ENCODE data around the gene PSTPIP1.

Gene PSTPIP1

DNA sequence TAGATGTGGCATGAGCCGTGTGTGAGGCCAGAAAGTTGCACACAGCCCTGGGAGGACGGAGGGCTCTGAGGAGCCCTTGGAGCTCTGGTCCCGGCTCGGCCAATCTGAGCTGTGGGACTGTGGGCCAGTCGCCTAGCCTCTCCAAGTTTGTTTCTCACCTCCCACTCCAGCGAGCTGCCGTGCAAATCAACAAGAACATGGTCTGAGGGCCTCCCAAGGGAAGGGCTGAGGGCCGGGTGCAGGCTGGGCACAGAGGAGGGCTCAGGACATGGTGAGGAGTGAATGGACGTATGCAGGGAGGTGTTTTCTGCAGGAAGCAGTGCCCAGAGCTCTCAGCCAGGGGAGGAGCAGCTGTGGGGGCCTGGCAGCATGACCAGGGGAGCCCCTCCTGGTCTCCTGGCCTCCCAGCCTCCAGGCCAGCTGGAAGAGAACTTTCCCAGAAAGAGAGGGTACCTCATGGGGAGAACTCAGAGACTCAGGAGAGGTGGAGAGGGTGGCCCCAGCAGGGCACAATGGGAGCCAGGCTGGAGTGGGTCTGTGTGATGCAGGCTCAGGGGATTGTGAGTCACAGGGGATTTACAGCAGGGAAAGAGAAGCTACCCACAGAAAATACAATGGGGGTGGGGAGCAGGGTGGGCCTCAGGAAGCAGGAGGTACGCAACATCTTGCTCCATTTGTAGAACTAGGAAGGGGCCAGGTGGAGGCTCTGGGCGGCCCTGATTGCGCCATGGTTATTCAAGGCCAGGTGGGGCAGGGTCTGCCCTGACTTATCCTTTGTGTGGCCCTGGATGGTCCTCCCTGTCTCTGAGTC lies 24.8 kb downstream of the PSTPIP1 start:
- no peak for DNase-seq (ENCODE audit: low spot score)

GRCh38 chr15:77020348-77021087 lies 25.6 kb downstream of the PSTPIP1 start:
- DNase-seq (ENCODE audit: low spot score): no peak

- DNase-seq (ENCODE audit: low spot score): no peak
Observed at GRCh38 chr15:77021088-77021481, 26.2 kb downstream of the PSTPIP1 start.

DNA sequence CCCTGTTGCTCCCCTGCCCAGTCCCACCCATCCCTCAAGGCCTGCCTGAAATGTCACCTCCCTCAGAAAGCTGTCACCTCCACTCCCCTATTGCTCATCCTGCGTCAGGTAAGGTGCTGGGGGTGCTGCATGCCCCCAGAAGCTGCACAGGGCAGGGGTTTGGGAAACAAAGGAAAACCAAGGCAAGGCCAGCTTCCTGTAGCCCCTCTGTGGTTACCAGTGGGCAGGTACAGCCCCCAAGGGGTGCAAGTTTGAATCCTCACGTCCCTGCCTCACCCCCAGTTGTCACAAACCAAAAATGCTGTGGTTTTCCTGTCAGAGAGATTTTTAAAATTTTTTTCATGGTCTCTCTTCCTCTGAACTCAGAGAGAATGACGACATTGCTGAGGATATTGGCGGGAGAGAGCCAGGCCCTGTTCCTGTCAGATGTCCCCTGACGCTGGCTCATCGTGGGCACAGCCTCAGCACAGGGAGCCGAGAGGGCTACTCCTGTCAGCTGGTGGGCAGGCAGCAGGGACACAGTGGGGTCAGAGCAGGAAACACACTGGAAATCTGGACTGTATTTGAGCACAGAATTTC lies 27.0 kb downstream of the PSTPIP1 start:
- DNase-seq (ENCODE audit: low spot score): peak; percentile 86

- no peak for DNase-seq (ENCODE audit: low spot score)
Observed at GRCh38 chr15:77022646-77023575, 28.0 kb downstream of the PSTPIP1 start.

- no peak for DNase-seq (ENCODE audit: low spot score)
Observed at GRCh38 chr15:77023576-77024272, 28.8 kb downstream of the PSTPIP1 start.

- DNase-seq (ENCODE audit: low spot score): peak; percentile 86
Observed at GRCh38 chr15:77024273-77025082, 29.6 kb downstream of the PSTPIP1 start.

DNA sequence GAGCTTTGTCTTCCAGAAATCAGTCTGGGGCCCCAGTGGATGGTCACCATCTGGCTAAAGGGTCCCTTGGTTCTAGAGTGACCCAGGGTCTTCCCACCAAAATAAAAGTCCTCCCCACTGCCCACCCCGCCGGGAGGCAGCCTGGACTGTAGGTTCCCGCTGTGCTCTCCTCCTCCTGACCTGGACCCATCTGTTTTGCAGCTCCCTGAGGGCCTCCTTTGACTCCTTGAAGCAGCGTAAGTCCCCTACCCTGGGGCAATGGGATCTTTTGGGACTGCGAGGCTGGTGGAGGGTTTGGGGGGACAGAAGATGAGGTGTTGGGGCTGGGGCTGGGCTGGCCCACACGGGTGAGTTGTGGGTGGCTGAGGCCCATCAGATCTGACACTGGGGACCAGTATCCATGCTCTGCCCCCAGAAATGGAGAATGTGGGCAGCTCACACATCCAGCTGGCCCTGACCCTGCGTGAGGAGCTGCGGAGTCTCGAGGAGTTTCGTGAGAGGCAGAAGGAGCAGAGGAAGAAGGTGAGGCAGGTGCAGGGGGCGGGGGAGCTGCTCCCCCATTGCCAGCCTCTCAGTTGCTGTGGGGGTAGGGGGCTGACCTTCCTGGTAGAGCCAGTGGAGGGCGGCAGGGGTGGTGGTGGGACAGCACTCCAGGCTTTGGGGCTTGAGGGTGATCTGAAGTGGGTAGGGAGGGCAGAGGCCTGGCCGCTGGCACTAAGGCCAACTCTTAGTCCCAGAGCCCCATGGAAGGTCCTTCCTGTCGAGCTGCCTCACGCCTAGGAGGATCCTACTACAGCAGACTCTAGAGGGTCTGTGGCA lies 30.4 kb downstream of the PSTPIP1 start:
- DNase-seq (ENCODE audit: low spot score): no peak

GRCh38 chr15:77025941-77026411 lies 31.1 kb downstream of the PSTPIP1 start:
- DNase-seq (ENCODE audit: low spot score): no peak

DNA sequence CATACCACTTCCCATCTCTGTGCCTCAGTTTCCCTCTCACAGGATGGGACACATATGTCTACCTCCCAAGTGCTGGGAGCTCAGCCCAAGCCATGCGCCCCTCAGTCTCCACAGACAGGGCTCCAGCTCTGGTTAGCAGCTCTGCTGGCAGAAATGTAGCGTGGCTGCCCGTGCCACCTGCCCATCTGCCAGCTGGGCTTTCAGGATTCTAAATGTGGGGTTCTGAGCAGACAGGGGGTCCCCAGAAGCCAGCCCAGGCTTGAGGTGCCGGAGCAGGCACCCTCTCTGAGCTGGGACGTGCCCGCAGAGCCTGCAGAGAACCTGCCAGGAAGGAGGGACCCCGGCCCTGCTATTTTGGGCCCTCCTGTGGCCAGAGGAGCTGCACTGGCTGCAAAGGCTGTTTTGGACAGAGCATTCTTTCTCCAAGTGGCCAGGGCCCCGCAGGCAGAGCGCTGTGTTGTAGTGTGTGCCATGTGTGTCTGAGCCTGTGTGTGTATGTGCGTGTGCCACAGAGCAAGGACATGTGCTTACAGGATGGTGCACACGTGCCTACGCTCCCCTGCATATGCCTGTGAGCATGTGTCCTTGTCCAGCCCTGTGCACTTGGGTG lies 31.7 kb downstream of the PSTPIP1 start:
- no peak for DNase-seq (ENCODE audit: low spot score)

DNA sequence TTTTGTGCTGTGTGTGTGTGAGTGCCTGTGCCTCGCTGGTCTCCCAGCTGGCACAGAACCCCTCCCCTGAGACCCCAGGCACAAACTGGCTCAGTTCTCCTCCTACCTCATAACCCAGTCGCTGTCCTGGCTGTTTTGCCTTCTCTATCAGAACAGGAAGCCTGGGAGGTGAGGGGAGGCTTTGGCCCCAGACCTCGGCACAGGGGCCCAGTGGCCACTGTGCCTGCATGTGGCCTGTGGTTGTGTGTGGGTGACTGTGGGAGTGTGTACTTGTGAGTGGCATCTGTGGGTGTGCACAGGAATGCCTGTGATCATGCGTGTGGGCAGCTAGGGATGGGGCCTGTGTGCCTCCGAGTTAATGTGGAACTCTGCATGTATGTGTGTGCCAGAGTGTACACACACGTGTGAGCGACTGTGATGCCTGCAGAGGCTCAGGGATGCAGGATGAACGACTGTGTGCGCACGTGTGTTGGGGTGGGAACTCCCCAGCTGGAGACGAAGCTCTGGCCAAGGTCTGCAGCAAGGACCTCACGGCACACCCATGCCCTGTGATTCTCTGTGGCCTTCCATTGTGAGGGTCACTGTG lies 32.3 kb downstream of the PSTPIP1 start:
- no peak for DNase-seq (ENCODE audit: low spot score)

GRCh38 chr15:77027697-77028450 lies 32.9 kb downstream of the PSTPIP1 start:
- DNase-seq (ENCODE audit: low spot score): peak; percentile 62

DNA sequence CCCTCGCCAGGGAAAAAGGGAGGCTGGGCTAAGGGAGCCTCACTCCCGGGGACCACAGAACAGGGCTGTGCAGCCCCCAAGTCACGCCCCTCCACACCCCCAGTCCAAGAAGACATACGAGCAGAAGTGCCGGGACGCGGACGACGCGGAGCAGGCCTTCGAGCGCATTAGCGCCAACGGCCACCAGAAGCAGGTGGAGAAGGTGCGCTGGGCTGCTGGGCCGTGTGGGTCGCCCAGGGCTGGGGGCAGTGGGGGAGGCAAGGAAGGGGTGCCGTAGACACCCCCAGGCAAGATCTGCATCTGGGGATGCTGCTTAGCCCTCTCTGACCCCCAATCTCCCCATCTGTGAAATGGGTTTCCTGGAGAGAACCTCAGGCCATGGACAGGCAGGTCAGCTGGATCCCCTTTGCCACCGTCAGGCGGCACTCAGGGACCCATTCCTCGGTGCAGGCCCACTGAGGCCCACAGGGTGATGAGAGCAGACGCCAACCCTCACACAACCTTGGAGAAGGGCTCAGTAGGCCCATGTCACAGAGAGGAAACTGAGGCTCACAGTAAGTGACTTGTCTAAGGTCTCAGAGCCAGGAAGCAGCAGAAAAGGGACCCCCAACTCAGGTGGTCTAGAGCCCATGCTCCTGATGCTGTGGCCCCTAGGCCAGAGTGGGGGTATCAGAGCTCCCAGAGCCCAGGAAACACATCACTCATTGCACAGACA lies 33.7 kb downstream of the PSTPIP1 start:
- no peak for DNase-seq (ENCODE audit: low spot score)

GRCh38 chr15:77029166-77030047 lies 34.5 kb downstream of the PSTPIP1 start:
- no peak for DNase-seq (ENCODE audit: low spot score)

DNA sequence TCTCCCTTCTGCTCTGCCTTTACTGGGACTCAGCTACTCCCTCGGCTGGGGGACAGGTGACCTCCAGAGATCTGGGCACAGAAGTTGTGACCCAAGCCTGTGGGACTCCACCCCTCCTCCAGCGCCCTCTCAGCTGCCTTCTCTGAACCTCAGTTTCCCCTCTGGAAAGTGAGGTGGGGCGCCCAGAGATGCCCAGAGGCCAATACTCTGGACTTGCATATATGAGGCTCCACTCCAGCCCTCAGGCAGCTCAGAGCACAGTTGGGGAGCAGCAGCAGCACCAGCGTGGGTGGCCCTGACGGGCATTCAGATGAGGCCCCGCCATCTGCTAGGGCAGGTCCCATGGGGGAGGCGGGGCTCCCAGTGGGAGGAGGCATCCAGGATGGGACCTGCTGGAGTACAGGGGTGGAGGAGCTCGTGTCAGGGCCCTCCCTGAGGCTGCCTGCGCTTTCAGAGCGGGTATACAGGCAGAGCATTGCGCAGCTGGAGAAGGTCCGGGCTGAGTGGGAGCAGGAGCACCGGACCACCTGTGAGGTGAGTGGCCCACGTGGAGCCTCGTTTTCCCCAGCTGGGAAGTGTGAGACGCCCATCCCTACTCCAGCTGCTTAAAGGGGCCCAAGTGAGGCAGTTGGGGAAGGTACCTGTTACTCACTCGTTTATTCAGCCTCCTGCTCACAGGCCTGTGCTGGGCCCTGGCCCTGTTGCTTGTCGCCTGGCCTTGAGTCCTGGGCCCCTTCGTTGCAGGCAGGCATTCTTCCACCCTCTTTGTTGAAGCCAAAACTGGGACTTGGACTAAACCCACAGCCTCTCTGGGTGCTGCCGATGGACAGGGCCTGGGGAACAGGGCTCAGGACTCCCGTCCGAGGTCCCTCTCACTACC lies 35.4 kb downstream of the PSTPIP1 start:
- DNase-seq (ENCODE audit: low spot score): no peak

Measured in AG20443 (cell line).